ENCODE data around the gene GCNA. TPM values are rescaled to one million over a fixed set of nuclear protein-coding genes. Genes with fewer than 3 reads are reported as not detected.

GCNA gene
- total and polyA plus RNA-seq, 10 of the 15 experiments (the other 5 are each of a cell fraction or from before 2014, with no cell fraction given), result 0.37 to 1.6 (median 0.90) TPM

DNA sequence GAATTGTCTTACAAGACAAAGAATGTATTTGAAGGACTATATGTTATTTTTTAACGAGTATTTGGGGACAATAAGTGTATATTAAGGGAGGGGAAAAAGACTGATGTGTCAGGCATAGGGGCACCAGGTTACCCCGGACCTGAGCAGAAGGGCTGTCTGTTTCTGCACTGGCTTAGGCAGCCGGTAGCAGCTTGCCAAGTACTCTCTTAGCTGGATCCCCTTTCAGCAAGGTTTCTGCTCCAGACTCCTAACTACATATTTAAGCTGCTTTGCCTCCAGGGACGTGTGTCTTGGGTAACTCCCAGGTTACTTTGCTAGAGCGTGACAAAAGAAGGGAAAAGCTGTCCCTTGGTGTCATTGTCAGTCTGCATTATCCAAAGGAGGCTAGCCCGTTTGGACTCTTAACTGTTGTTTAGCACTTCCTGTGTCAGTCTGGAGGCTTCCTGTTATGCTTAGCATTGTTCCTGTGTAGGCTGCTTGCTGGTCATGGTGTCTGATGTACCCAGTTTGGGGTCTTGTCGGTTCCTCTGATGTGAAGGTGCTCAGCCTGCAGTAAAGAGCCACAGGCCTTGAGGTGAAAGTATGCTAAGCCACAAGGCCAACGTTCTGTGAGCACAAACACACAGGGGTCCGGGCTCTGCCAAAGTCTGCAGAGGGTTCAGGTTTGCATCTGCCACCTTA, 28.4 kb downstream of the GCNA start:
- Histone ChIP-seq H3K4me2 (ENCODE audit: control insufficient read depth, insufficient read depth) (no peak overlapping the region), H3K9me3 (replicated peaks; ENCODE audit: control insufficient read depth, insufficient read depth, low read length) (no peaks in the 10 kb centered on the region; the same call in 2 of the 3 replicates), H3K4me1 (ENCODE audit: control insufficient read depth, insufficient read depth, low read length) (no peaks in the 10 kb centered on the region), H2AFZ (ENCODE audit: control insufficient read depth, low read depth, low read length) (no peak overlapping the region), H3K36me3 (ENCODE audit: control insufficient read depth in 2 of 2, insufficient read depth in 2 of 2, low read length in 1 of 2) (peaks cover 0 to 9% of the 10 kb centered on the region in 2 experiments; a peak in 3 of 4 replicates), H3K27me3 (replicated peaks in 1 of 2; ENCODE audit: control insufficient read depth in 2 of 2, insufficient read depth in 2 of 2, low read length in 1 of 2) (no peaks in the 10 kb centered on the region; a peak in 1 of 4 replicates), H4K20me1 (ENCODE audit: control insufficient read depth, insufficient read depth) (no peaks in the 10 kb centered on the region), H3K4me3 (no peak overlapping the region), H3K9ac (ENCODE audit: control insufficient read depth, insufficient read depth, low read length) (no peak overlapping the region), H3K79me2 (ENCODE audit: control insufficient read depth, insufficient read depth, low read length) (no peaks in the 10 kb centered on the region), H3K27ac (ENCODE audit: control insufficient read depth, insufficient read depth) (no peak overlapping the region)
- BruUV-seq (replicated peaks), result no TSS peak
- ChIA-PET SMC1A (ENCODE audit: uncharacterized antibody, unreplicated experiment) (interaction anchor here (0.8 to 1.2 kb wide), 4 partner anchors 9 to 176 kb away, joined by 3 read pairs; partner anchors contain the start of gene CXCR3), CTCF (interaction anchor here (1.1 to 1.7 kb wide), 3 partner anchors 36 to 46 kb away, joined by 3 to 9 read pairs (median 3); no protein-coding TSS in a partner anchor), POLR2A (interaction anchor here (0.5 kb wide), 1 partner anchor 207 kb away, joined by 6 read pairs; no protein-coding TSS in a partner anchor), RAD21 (ENCODE audit: unreplicated experiment) (no interaction called here)
- DNase-seq (ENCODE audit: low read depth, low spot score), result no peak
- in situ Hi-C loops (cut with MboI) (no loop called here), intact Hi-C loops (cut with micrococcal nuclease; ENCODE audit: unreplicated experiment) (no loop called here)
- no peak for FAIRE-seq
- TF ChIP-seq KDM1A (IDR thresholded peaks at IDR 0.05; ENCODE audit: borderline replicate concordance) (no peak), MXI1 (IDR thresholded peaks at IDR 0.05; ENCODE audit: low read depth, low read length) (no peak), JUNB (IDR thresholded peaks at IDR 0.05) (no peak), RCOR1 (conservative IDR thresholded peaks at IDR 0.05; ENCODE audit: low read depth, low read length) (no peak), POU2F2 (IDR thresholded peaks at IDR 0.05; ENCODE audit: borderline replicate concordance, low read depth, low read length) (no peak), MTA2 (IDR thresholded peaks at IDR 0.05; ENCODE audit: low read depth) (no peak), MTA3 (IDR thresholded peaks at IDR 0.05; ENCODE audit: borderline replicate concordance, low read length) (no peak), ZNF384 (IDR thresholded peaks at IDR 0.05; ENCODE audit: borderline replicate concordance, low read depth, low read length) (no peak), HDAC2 (IDR thresholded peaks at IDR 0.05) (no peak), HCFC1 (IDR thresholded peaks at IDR 0.05; ENCODE audit: low read length) (no peak), PAX5 (IDR thresholded peaks at IDR 0.05; ENCODE audit: borderline replicate concordance, low read depth, low read length) (no peak), ZNF24 (IDR thresholded peaks at IDR 0.05) (no peak), HDGF (IDR thresholded peaks at IDR 0.05) (no peak), PML (IDR thresholded peaks at IDR 0.05; ENCODE audit: low read length) (no peak), SUPT20H (IDR thresholded peaks at IDR 0.05; ENCODE audit: borderline replicate concordance, control insufficient read depth, low read depth, low read length) (no peak), TBL1XR1 (IDR thresholded peaks at IDR 0.05; ENCODE audit: low read depth, low read length) (no peak), ESRRA (IDR thresholded peaks at IDR 0.05; ENCODE audit: low read length) (no peak)
- peak; percentile 38 for ATAC-seq
- 39% methylated on average over 9 of the region's 9 CpGs for WGBS (ENCODE audit: insufficient coverage, insufficient replicate concordance, low lambda C conversion rate, missing lambda C conversion rate)
